K562 (cell line): ENCODE results near the gene NFXL1. TPM values are rescaled to one million over a fixed set of nuclear protein-coding genes. Genes with fewer than 3 reads are reported as not detected.

Experiments
- ATAC-seq: fragments of 200-7000 bp; cut with Tn5 transposase; 3 replicates; pipeline ENCODE4 v1.9.1; 2020; ENCODE audit warnings: moderate library complexity
- BruUV-seq: library from RNA; stranded (reverse); fragments of 400-500 nt; replicated peaks from 2 replicates; lab custom pipeline; 2021; lab: Mats Ljungman, UMichigan
- CTCF ChIA-PET: fragments of 300-600 bp; formaldehyde crosslinking; extraction: SDS; loops from one replicate; lab custom pipeline; 2021; ENCODE audit warnings: low intra/inter-chr PET ratio; lab: Yijun Ruan, JAX
- POLR2A ChIA-PET: fragments of 300-600, 350-650 bp; sonication (Branson Sonifier 250); formaldehyde crosslinking; extraction: SDS; loops from one replicate; lab custom pipeline; 2021; ENCODE audit warnings: antibody characterized with exemption, inconsistent platforms; lab: Yijun Ruan, JAX
- DNase-seq, 4 experiments: peaks; one replicate each; pipeline versions ENCODE4 v3.0.0 to v3.0.0-alpha.2; 2011 to 2018; ENCODE audit warnings: low spot score in 3 of 4, mixed read lengths in 3 of 4; ENCODE audit errors: extremely low read depth in 1 of 4
- FAIRE-seq: peaks from 2 replicates; lab custom pipeline; 2011; peaks lifted over from hg19 to GRCh38; lab: Jason Lieb, UNC
- H2AFZ ChIP-seq: 2 replicates; pipeline ENCODE4 v1.6.0; 2011; ENCODE audit warnings: low read depth, low read length, control low read depth, inconsistent platforms
- H3K27ac ChIP-seq: fragments of 200-600 bp; 3 replicates; pipeline ENCODE4 v1.8.0; 2011; ENCODE audit warnings: low read depth, mild to moderate bottlenecking, control low read depth, inconsistent platforms, low read length, moderate library complexity, mixed read lengths; ENCODE audit errors: extremely low read depth
- H3K27me3 ChIP-seq, 2 experiments: fragments of 300-600 bp in 1 of 2; 2 replicates in 1 of 2; 3 replicates in 1 of 2; pipeline versions ENCODE4 v1.6.0 to v1.8.0; 2011; ENCODE audit warnings: inconsistent platforms in 2 of 2, low read length in 2 of 2, mild to moderate bottlenecking in 1 of 2, mixed read lengths in 1 of 2, moderate library complexity in 1 of 2; ENCODE audit not compliant: control insufficient read depth in 2 of 2, insufficient read depth in 2 of 2
- H3K36me3 ChIP-seq: fragments of 300-600 bp; 3 replicates; pipeline ENCODE4 v1.8.0; 2011; ENCODE audit warnings: mild to moderate bottlenecking, low read length, inconsistent platforms; ENCODE audit not compliant: control insufficient read depth, insufficient read depth
- H3K4me1 ChIP-seq, 2 experiments: fragments of 200-600 bp in 1 of 2; replicated peaks in 1 of 2; 2 replicates in 1 of 2; 3 replicates in 1 of 2; pipeline versions ENCODE4 v1.5.1 to v1.8.0; 2011; ENCODE audit warnings: inconsistent platforms in 2 of 2, low read length in 2 of 2, mild to moderate bottlenecking in 1 of 2, mixed read lengths in 1 of 2, moderate library complexity in 1 of 2; ENCODE audit not compliant: control insufficient read depth in 2 of 2, insufficient read depth in 2 of 2
- H3K4me2 ChIP-seq: 2 replicates; pipeline ENCODE4 v1.6.1; 2011; ENCODE audit warnings: low read length, control low read depth, inconsistent platforms, mixed read lengths; ENCODE audit not compliant: insufficient read depth
- H3K4me3 ChIP-seq: fragments of 200-600 bp; sonication (generic), shearing (Covaris generic); 2 replicates; pipeline ENCODE4 v1.5.1; 2016; ENCODE audit warnings: control low read depth, inconsistent platforms
- H3K79me2 ChIP-seq: fragments of 200-600 bp; 3 replicates; pipeline ENCODE4 v1.8.0; 2011; ENCODE audit warnings: low read length, inconsistent platforms; ENCODE audit not compliant: control insufficient read depth, insufficient read depth
- H3K9ac ChIP-seq, 2 experiments: 2 replicates each; pipeline versions ENCODE4 v1.6.0 to v1.6.1; 2011; ENCODE audit warnings: low read depth in 2 of 2, low read length in 2 of 2, control low read depth in 1 of 2, inconsistent platforms in 1 of 2, mild to moderate bottlenecking in 1 of 2, mixed read lengths in 1 of 2; ENCODE audit not compliant: insufficient read depth in 1 of 2
- H3K9me1 ChIP-seq: one replicate; pipeline ENCODE4 v1.6.0; 2011; ENCODE audit warnings: inconsistent platforms, mild to moderate bottlenecking, low read length, moderate library complexity; ENCODE audit not compliant: control insufficient read depth, insufficient read depth
- H3K9me3 ChIP-seq: replicated peaks from 2 replicates; pipeline ENCODE4 v1.5.1; 2011; ENCODE audit warnings: low read depth, low read length, inconsistent platforms; ENCODE audit not compliant: control insufficient read depth, insufficient read depth
- H4K20me1 ChIP-seq: replicated peaks from 2 replicates; pipeline ENCODE4 v1.6.1; 2011; ENCODE audit warnings: low read length, inconsistent platforms, mixed read lengths; ENCODE audit not compliant: control insufficient read depth, insufficient read depth
- ATF2 ChIP-seq: sonication (generic); formaldehyde crosslinking; IDR thresholded peaks from 2 replicates; pipeline ENCODE4 v1.8.1; 2022; ENCODE audit warnings: missing genetic modification reagents
- BRF2 ChIP-seq: IDR thresholded peaks from 3 replicates; pipeline ENCODE4 v1.6.1; 2011; ENCODE audit warnings: borderline replicate concordance, mild to moderate bottlenecking; ENCODE audit not compliant: insufficient read length, insufficient read depth
- CBX5 ChIP-seq: IDR thresholded peaks from 2 replicates; pipeline ENCODE4 v1.6.1; 2014; ENCODE audit warnings: low read depth, borderline replicate concordance
- DPF2 ChIP-seq: fragments of 450-650 bp; IDR thresholded peaks from 2 replicates; pipeline ENCODE4 v1.6.1; 2016
- ETS2 ChIP-seq: IDR thresholded peaks from 2 replicates; pipeline ENCODE4 v1.6.1; 2016; ENCODE audit warnings: borderline replicate concordance, missing genetic modification characterization, mild to moderate bottlenecking, moderate library complexity, missing compliant biosample characterization; ENCODE audit not compliant: poor library complexity, severe bottlenecking
- IFI16 ChIP-seq: fragments of 250-450 bp; sonication (Bioruptor Pico); IDR thresholded peaks from 2 replicates; pipeline ENCODE4 v2.1.2; 2022; ENCODE audit warnings: mild to moderate bottlenecking, inconsistent platforms
- KAT8 ChIP-seq: fragments of 450-650 bp; IDR thresholded peaks from 2 replicates; pipeline ENCODE4 v1.6.1; 2016; ENCODE audit warnings: low read depth, mild to moderate bottlenecking
- MITF ChIP-seq: IDR thresholded peaks from 2 replicates; pipeline ENCODE4 v1.6.1; 2014; ENCODE audit warnings: antibody characterized with exemption
- SNAPC5 ChIP-seq: fragments of 250-450 bp; sonication (Bioruptor Pico); IDR thresholded peaks from 2 replicates; pipeline ENCODE4 v1.8.0; 2021; ENCODE audit warnings: moderate library complexity, mild to moderate bottlenecking, inconsistent platforms
- TFAP4 ChIP-seq: sonication (generic); formaldehyde crosslinking; IDR thresholded peaks from 2 replicates; pipeline ENCODE4 v1.8.0; 2022; ENCODE audit warnings: missing genetic modification reagents, mild to moderate bottlenecking, moderate library complexity, borderline replicate concordance
- ZC3H11A ChIP-seq: IDR thresholded peaks from 2 replicates; pipeline ENCODE4 v1.6.1; 2012; ENCODE audit warnings: low read depth, low read length, improper control_type of control experiment
- WGBS: fragments of 100-300 bp; shearing (Covaris generic); methylation state at CpG from one replicate; pipeline ENCODE4 v1.1.6; 2016; ENCODE audit warnings: low coverage, mixed read lengths; ENCODE audit not compliant: insufficient coverage; ENCODE audit errors: missing lambda C conversion rate; 5-methylcytosine and 5-hydroxymethylcytosine counted together
- in situ Hi-C: fragments of 300-500 bp; cut with MboI; formaldehyde crosslinking; loops from 4 replicates; pipeline ENCODE4 v1.15.0; 2018; ENCODE audit warnings: inconsistent platforms, mixed read lengths
- intact Hi-C: fragments of 100-400 bp; cut with micrococcal nuclease; formaldehyde crosslinking; loops from 2 replicates; pipeline ENCODE4 v1.14.2; 2022
- polyA plus RNA-seq, 8 experiments: library from polyadenylated mRNA; depleted of rRNA in 4 of 8; stranded (reverse) in 5 of 8; unstranded in 3 of 8; fragments of >200 nt; fragmentation: Nextera tagmentation in 2 of 8; fragmentation: Illumina TruSeq in 1 of 8; extraction: Ambion mirVana in 2 of 8; extraction: Trizol in 1 of 8; gene quantifications; 2 replicates each; pipeline versions ENCODE4 v1.2.1 to v1.2.3, GENCODE V29; 2011 to 2014; ENCODE audit warnings: inconsistent platforms in 1 of 8, missing spikeins in 1 of 8
- total RNA-seq, 7 experiments: library from RNA; depleted of rRNA in 6 of 7; stranded (reverse); fragments of >200 nt in 6 of 7; fragmentation: Illumina TruSeq in 2 of 7; extraction: Trizol in 2 of 7; gene quantifications; 2 replicates each; pipeline versions ENCODE4 v1.2.1 to v1.2.3, GENCODE V29; 2011 to 2021; ENCODE audit warnings: low replicate concordance in 1 of 7

The NFXL1 gene
- total and polyA plus RNA-seq, 9 of the 15 experiments (the other 6 are each of a cell fraction or from before 2014, with no cell fraction given), result 7.5 to 27.0 (median 10.6) TPM

GRCh38 chr4:47852136-47852535, 62.2 kb downstream of the NFXL1 start (continued):
- TF ChIP-seq ETS2 (no peak), DPF2 (no peak), ATF2 (CRISPR knock-in tag) (no peak), BRF2 (no peak), KAT8 (no peak)
- TF ChIP-seq, all 486 proteins: peak for 0

GRCh38 chr4:47849466-47849865, 64.9 kb downstream of the NFXL1 start:
- H4K20me1 ChIP-seq, result no peaks in the 10 kb centered on the region
- POLR2A ChIA-PET, result no interaction called here
- H3K9ac ChIP-seq, result no peak overlapping the region
- FAIRE-seq (no peak), ATAC-seq (no peak), DNase-seq (no peak)
- no peak overlapping the region for H3K27ac ChIP-seq
- no peaks in the 10 kb centered on the region for H3K9me3 ChIP-seq
- intact Hi-C loops, result no loop called here
- H3K4me1 ChIP-seq, result no peaks in the 10 kb centered on the region
- CTCF ChIA-PET, result no interaction called here
- in situ Hi-C loops, result no loop called here
- 15% methylated on average over 1 of the region's 1 CpG for WGBS
- H3K79me2 ChIP-seq, result no peaks in the 10 kb centered on the region
- no peaks in the 10 kb centered on the region for H3K27me3 ChIP-seq
- no peak overlapping the region for H2AFZ ChIP-seq
- no peak overlapping the region for H3K4me2 ChIP-seq
- BruUV-seq, result no TSS peak
- H3K4me3 ChIP-seq, result no peak overlapping the region
- peaks cover 39% of the 10 kb centered on the region for H3K36me3 ChIP-seq
- no peaks in the 10 kb centered on the region for H3K9me1 ChIP-seq
- TF ChIP-seq ZC3H11A, result no peak
- no peak for TF ChIP-seq MITF
- TF ChIP-seq IFI16 (CRISPR knock-in tag), result no peak
- no peak for TF ChIP-seq TFAP4 (CRISPR knock-in tag)
- TF ChIP-seq SNAPC5, result no peak
- TF ChIP-seq CBX5, result no peak
